Mucosa of descending colon (tissue), 3 donors: ENCODE results near the gene ELL. TPM values are rescaled to one million over a fixed set of nuclear protein-coding genes. Genes with fewer than 3 reads are reported as not detected.

ENCODE experiments used
- ATAC-seq: fragments of 200-7000 bp; cut with Tn5 transposase; one replicate; pipeline ENCODE4 v1.9.1; 2020; ENCODE audit warnings: mild to moderate bottlenecking, moderate library complexity
- DNase-seq, 3 donors: peaks; one replicate each; pipeline ENCODE4 v3.0.0-alpha.2; 2020
- H3K36me3 ChIP-seq: fragments of 200-600 bp; one replicate; pipeline ENCODE4 v1.8.0; 2021; ENCODE audit warnings: low read depth, mild to moderate bottlenecking
- H3K4me1 ChIP-seq: fragments of 200-600 bp; one replicate; pipeline ENCODE4 v1.8.0; 2021; ENCODE audit warnings: low read depth, mild to moderate bottlenecking
- H3K4me3 ChIP-seq: fragments of 200-600 bp; one replicate; pipeline ENCODE4 v1.8.0; 2021; ENCODE audit warnings: mild to moderate bottlenecking
- H3K9me3 ChIP-seq: fragments of 200-600 bp; one replicate; pipeline ENCODE4 v1.8.0; 2021; ENCODE audit warnings: mild to moderate bottlenecking
- intact Hi-C, 2 donors: fragments of 100-400 bp; cut with DNase I in 1 of 2; cut with micrococcal nuclease in 1 of 2; formaldehyde crosslinking; loops; one replicate each; pipeline versions ENCODE4 v1.11.0 to v1.11.1; 2022; cut with DNase I, micrococcal nuclease
- total RNA-seq, 3 donors: library from RNA; stranded (reverse); fragmentation: NEBNext Ultra II Directional in 2 of 3; extraction: Animal tissue kit (Norgen Biotek cat#: 25700) in 2 of 3; gene quantifications; one replicate each; pipeline versions ENCODE4 v1.2.1 to v1.2.4, GENCODE V29; 2021 to 2023
- TF ChIP-seq, protein P1 (sequence below): fragments of 200-600 bp; IDR thresholded peaks from one replicate; pipeline ENCODE4 v1.8.0; 2022; ENCODE audit warnings: antibody characterized with exemption, mild to moderate bottlenecking
- donor health status: DM: no; HTN: no; CAD: no; lungs with moderate emphysema.
- donor health status: DM: no; HTN: no; CAD: no.
- donor health status: DM: no; HTN: yes; CAD: no.

The ELL gene
- total RNA-seq, 3 donors from 2014 or later: 17.8 to 21.6 (median 18.9) TPM

DNA sequence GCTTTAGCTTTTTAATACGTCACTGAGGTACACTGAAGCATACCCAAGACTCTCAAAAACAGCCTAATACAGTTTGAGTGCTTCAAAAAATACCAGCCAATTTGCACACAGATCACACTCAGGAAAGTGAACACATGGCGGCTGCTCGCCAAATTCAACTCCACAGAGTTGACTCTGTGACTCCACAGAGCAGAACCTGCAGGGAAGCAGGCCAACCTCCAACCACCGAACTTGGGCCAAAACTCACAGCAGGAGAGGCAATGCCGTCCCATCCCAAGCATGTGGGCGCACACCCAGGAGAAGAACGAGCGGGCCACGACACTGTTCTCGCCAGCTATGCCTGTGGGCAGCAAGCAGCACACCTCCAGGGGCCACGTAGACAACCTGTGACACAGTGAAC is 21.1 kb downstream of the ELL start:
- TF ChIP-seq, protein P1, sequence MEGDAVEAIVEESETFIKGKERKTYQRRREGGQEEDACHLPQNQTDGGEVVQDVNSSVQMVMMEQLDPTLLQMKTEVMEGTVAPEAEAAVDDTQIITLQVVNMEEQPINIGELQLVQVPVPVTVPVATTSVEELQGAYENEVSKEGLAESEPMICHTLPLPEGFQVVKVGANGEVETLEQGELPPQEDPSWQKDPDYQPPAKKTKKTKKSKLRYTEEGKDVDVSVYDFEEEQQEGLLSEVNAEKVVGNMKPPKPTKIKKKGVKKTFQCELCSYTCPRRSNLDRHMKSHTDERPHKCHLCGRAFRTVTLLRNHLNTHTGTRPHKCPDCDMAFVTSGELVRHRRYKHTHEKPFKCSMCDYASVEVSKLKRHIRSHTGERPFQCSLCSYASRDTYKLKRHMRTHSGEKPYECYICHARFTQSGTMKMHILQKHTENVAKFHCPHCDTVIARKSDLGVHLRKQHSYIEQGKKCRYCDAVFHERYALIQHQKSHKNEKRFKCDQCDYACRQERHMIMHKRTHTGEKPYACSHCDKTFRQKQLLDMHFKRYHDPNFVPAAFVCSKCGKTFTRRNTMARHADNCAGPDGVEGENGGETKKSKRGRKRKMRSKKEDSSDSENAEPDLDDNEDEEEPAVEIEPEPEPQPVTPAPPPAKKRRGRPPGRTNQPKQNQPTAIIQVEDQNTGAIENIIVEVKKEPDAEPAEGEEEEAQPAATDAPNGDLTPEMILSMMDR: no peak
- intact Hi-C loops: no loop called here
- no peak overlapping the region for H3K4me3 ChIP-seq
- ATAC-seq (no peak), DNase-seq (no peak)
- no peaks in the 10 kb centered on the region for H3K36me3 ChIP-seq
- no peaks in the 10 kb centered on the region for H3K9me3 ChIP-seq
- peaks cover 64% of the 10 kb centered on the region for H3K4me1 ChIP-seq

GRCh38 chr19:18500376-18500775 is 21.5 kb downstream of the ELL start:
- peaks cover 64% of the 10 kb centered on the region for H3K4me1 ChIP-seq
- no peaks in the 10 kb centered on the region for H3K36me3 ChIP-seq
- DNase-seq (no peak), ATAC-seq (no peak)
- H3K4me3 ChIP-seq: no peak overlapping the region
- H3K9me3 ChIP-seq: no peaks in the 10 kb centered on the region
- TF ChIP-seq, protein P1: no peak
- intact Hi-C loops: no loop called here

DNA sequence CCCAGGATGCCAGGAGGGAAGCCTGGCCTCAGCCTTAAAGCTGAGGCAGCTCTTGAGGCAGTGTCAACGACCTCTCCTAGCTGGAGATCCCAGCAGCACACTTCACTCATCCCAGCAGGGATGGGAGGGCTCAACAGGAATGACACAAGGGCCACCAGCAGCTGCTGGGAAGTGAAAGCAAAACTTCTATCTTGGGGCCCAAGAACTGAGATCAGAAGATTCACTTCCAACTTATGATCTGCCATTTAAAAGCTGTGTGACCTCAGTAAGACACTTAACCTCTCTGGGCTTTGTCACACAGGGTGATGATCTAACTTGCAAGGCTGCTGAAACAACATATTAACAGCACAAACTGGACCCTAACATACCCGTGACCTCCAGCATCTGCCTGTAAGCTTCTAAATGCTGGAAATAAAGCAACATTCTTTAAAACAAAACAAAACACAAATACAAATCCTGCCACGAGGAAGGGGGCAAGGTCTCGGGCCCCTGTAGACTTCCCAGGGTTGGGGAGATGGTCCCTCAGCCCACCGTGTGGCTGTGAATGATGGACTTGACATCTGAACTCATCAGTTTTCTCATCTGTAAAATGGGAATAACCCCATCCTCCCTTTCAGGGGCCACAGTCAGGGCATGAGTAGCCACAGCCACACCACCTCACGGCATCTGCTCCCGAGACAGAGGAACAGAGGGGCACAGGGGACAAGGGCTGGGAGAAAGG is 22.7 kb downstream of the ELL start:
- Histone ChIP-seq H3K4me3 (no peak overlapping the region), H3K4me1 (peaks cover 62% of the 10 kb centered on the region), H3K36me3 (no peaks in the 10 kb centered on the region), H3K9me3 (no peaks in the 10 kb centered on the region)
- no peak for DNase-seq
- intact Hi-C loops: no loop called here
- TF ChIP-seq, protein P1: no peak
- ATAC-seq: no peak

DNA sequence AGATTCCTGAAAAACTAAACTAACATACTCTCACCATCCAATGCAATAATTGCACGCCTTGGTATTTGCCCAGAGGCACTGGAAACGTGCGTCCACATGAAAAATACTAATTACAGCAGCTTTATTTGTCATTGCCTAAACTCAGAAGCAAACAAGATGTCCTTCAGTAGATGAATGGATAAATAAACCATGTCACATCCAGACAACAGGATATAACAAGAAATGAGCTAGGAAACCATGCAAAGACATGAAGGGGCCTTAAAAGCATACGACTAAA is 25.0 kb downstream of the ELL start:
- peaks cover 54% of the 10 kb centered on the region for H3K4me1 ChIP-seq
- DNase-seq (no peak), ATAC-seq (no peak)
- TF ChIP-seq, protein P1: no peak
- intact Hi-C loops: no loop called here
- H3K4me3 ChIP-seq: no peak overlapping the region
- H3K9me3 ChIP-seq: no peaks in the 10 kb centered on the region
- no peaks in the 10 kb centered on the region for H3K36me3 ChIP-seq

DNA sequence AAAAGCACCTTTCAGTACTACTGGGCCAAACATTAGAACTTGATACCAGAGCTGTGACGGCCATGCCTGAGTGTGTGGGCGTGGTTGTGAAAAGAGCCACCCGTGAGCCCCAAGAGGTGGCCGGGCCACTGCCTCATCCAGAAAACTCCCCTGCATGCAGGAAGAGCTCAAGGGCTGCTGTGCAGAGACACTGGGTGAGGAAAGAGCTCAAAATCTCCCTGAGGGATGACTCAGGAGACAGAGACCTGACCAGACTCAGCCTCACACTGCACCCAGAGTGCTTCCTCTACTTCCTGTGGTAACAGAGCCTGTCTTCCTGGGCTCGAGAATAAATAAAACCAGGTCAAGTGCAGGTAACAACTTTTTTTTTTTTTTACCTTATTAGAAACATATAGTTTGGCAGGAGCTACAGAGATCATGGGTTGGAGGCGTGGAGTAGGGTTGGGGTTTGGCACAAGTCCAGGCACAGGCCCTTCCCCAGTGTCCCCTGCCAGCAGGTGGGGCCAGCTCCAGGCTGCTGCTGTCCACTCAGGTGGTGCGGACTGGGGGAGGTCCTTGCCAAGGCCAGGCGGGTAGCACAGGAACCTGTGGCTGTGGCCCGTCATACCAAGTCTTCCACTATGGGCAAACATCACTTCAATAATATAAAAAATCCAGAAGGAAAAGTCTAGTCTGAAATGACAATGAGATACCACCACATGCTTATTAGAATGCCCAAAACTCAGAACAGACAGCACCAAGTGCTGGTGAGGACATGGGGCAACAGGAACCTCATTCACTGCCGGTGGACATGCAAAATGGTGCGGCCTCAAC is 25.5 kb downstream of the ELL start:
- H3K36me3 ChIP-seq: no peaks in the 10 kb centered on the region
- peaks cover 54% of the 10 kb centered on the region for H3K4me1 ChIP-seq
- peak; percentile 78 for ATAC-seq
- intact Hi-C loops: no loop called here
- no peak overlapping the region for H3K4me3 ChIP-seq
- peak; percentile 67 to 80 (median 78) for DNase-seq
- TF ChIP-seq, protein P1: no peak
- H3K9me3 ChIP-seq: no peaks in the 10 kb centered on the region
